ENCODE measurements around the gene CSK. TPM values are rescaled to one million over a fixed set of nuclear protein-coding genes. Genes with fewer than 3 reads are reported as not detected.

The CSK gene
- total RNA-seq, 4 donors from 2014 or later: 4.9 to 41.6 (median 26.4) TPM

DNA sequence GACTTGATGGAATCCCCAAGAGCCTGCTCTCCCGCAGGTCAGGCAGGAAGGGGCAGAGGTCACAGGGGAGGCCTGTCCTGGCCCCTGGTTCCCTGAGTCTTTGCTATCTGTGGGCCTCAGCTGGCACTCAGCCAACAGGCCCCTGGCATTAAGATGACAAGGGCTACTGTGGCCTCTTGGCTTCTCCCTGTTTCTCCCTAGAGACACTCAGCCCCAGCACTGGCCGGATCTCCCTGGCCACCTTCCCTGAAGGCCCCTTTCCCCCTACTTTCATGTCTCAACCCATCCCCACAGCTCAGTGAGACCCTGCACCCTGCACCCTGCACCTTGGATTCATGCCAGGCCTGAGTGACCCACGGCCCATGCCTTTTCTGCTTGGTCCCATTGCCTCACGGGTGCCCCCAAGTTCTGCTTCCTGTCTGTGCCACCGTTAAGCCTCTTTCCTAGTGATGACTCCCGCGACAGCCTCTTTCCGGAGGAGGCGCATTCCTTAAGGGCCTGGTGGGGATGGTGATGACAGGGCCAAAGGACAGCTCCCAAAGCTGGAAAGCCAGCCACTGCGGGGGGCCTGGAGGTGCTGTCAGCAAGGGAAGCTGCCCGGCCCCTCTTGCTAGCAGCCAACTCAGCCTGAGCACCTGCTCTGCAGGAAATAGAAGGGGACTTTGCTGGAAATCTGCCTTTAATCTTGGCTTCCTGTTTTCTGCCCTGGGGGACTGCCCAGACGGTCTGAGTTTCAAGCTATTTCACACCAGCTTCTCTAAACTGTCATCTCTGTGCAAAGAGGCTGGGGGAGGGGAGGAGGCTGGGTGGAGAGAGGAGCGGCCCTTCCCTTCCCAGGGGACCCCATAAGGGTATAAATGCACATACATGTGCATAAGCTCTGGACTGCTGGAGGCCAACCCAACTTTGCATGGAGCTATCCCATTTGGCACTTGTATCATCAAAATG lies 4.8 kb upstream of the CSK start:
- no peaks in the 10 kb centered on the region for H3K9me3 ChIP-seq
- no peaks in the 10 kb centered on the region for H3K27me3 ChIP-seq
- TF ChIP-seq, protein P1, sequence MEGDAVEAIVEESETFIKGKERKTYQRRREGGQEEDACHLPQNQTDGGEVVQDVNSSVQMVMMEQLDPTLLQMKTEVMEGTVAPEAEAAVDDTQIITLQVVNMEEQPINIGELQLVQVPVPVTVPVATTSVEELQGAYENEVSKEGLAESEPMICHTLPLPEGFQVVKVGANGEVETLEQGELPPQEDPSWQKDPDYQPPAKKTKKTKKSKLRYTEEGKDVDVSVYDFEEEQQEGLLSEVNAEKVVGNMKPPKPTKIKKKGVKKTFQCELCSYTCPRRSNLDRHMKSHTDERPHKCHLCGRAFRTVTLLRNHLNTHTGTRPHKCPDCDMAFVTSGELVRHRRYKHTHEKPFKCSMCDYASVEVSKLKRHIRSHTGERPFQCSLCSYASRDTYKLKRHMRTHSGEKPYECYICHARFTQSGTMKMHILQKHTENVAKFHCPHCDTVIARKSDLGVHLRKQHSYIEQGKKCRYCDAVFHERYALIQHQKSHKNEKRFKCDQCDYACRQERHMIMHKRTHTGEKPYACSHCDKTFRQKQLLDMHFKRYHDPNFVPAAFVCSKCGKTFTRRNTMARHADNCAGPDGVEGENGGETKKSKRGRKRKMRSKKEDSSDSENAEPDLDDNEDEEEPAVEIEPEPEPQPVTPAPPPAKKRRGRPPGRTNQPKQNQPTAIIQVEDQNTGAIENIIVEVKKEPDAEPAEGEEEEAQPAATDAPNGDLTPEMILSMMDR (IDR thresholded peaks at IDR 0.05): no peak
- peaks cover 3 to 9% of the 10 kb centered on the region in 2 donors for H3K4me1 ChIP-seq
- no peak overlapping the region for H3K27ac ChIP-seq
- intact Hi-C loops (cut with DNase I; ENCODE audit: low total_unique reads): loop anchor here (10.0 kb wide), 1 partner anchor 428 kb away; the partner anchor contains the start of gene C15orf39
- DNase-seq: no peak
- H3K4me3 ChIP-seq: no peak overlapping the region
- no peaks in the 10 kb centered on the region for H3K36me3 ChIP-seq

DNA sequence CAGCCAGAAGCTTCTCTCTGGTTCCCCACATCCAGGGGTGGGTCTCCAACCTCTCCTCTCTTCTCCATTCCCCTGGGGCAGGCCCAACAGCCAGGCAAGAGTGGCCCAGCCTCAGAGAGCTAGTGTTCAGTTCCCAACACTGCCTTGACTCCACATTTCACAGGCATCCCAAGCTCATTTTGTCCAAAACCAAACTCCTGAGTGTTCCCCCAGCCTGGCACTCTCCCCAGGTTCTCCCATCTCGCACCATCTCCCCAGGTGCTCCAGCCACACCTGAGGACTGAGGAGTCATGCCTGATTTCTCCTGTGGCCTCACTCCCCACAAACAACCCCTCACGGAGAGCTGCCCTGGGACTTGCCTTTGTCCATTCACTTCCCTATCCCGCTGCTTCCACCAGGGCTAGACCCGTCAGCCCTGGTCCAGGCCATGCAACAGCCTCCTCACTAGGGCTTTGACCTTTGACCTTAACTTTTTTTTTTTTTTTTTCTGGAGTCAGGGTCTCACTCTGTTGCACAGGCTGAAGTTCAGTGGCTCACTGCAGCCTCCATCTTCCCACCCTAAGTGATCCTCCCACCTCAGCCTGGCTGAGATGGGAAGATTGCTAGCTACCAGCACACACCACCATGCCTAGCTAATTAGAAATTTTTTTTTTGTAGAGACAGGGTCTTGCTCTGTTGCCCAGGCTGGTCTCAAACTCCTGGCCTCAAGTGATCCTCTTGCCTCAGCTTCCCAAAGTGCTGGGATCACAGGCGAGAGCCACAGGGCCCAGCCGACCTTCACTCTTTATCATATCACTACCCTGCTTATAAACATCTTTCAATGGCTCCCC lies 3.9 kb upstream of the CSK start:
- intact Hi-C loops (cut with DNase I; ENCODE audit: low total_unique reads): loop anchor here (10.0 kb wide), 1 partner anchor 427 kb away; the partner anchor contains the start of gene C15orf39

DNA sequence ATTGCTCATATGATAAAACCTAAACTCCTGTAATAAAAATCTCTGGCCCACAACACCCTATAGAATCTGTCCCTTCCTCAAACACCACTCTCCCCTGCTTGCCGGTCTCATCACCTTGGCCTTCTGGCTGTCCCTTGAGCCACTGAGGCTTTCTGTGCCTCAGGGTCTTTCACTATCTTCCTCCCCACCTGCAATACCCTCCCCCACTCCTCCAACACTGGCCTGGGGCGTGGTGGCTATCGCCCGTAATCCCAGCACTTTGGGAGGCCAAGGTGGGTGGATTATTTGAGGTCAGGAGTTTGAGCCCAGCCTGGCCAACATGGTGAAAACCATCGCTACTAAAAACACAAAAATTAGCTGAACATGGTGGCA lies 3.3 kb upstream of the CSK start:
- TF ChIP-seq POLR2A (IDR thresholded peaks at IDR 0.05): no peak
- TF ChIP-seq, protein P1 (IDR thresholded peaks at IDR 0.05): no peak
- Histone ChIP-seq H3K36me3 (no peaks in the 10 kb centered on the region), H3K4me1 (peaks cover 3 to 12% of the 10 kb centered on the region in 2 donors), H3K27me3 (no peaks in the 10 kb centered on the region), H3K27ac (no peak overlapping the region), H3K9me3 (no peaks in the 10 kb centered on the region), H3K4me3 (no peak overlapping the region)
- no peak for DNase-seq
- intact Hi-C loops (cut with DNase I; ENCODE audit: low total_unique reads): loop anchor here (10.0 kb wide), 1 partner anchor 426 kb away; the partner anchor contains the start of gene C15orf39

More for the DNA sequence above, 3.9 kb upstream of the CSK start:
- no peaks in the 10 kb centered on the region for H3K9me3 ChIP-seq
- no peak overlapping the region for H3K4me3 ChIP-seq
- H3K27ac ChIP-seq: no peak overlapping the region
- no peaks in the 10 kb centered on the region for H3K36me3 ChIP-seq
- DNase-seq: no peak
- H3K27me3 ChIP-seq: no peaks in the 10 kb centered on the region
- peaks cover 3 to 9% of the 10 kb centered on the region in 2 donors for H3K4me1 ChIP-seq
- TF ChIP-seq POLR2A (IDR thresholded peaks at IDR 0.05): no peak
- TF ChIP-seq, protein P1 (IDR thresholded peaks at IDR 0.05): no peak

DNA sequence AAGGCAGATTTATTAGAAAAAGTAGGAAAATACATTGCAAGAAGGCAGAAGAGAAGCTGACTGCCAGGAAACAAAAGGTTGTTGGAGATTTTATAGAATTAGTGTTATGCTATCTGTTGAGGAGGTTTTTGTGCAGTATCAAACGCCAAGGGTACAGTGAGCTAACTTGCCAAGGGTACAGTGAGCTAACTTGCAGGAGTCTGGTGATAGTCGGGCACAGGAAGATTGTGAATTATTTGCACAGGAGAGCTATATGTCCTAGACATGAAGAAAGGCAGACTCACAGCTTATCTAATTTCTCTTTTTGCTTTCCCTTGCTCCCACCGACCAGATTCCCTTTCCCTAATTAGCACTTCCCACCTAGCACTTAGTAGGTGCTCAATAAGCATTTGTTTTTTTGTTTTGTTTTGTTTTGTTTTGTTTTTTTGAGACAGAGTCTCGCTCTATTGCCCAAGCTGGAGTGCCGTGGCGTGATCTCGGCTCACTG lies 2.7 kb upstream of the CSK start:
- intact Hi-C loops (cut with DNase I; ENCODE audit: low total_unique reads): loop anchor here (10.0 kb wide), 1 partner anchor 426 kb away; the partner anchor contains the start of gene C15orf39
- Histone ChIP-seq H3K4me1 (peaks cover 3 to 15% of the 10 kb centered on the region in 2 donors), H3K27ac (no peak overlapping the region)

More for the DNA sequence above, 2.7 kb upstream of the CSK start:
- DNase-seq: no peak
- Histone ChIP-seq H3K4me3 (no peak overlapping the region), H3K9me3 (no peaks in the 10 kb centered on the region), H3K36me3 (no peaks in the 10 kb centered on the region), H3K27me3 (no peaks in the 10 kb centered on the region)
- no peak for TF ChIP-seq POLR2A (IDR thresholded peaks at IDR 0.05)
- TF ChIP-seq, protein P1 (IDR thresholded peaks at IDR 0.05): no peak
